Measurements from ENCODE around the gene MLLT10. TPM values are rescaled to one million over a fixed set of nuclear protein-coding genes. Genes with fewer than 3 reads are reported as not detected.

The MLLT10 gene
- total and polyA plus RNA-seq, 2 of the 8 experiments (the other 6 are each of a cell fraction or from before 2014, with no cell fraction given) = 53.1 to 62.1 TPM

DNA sequence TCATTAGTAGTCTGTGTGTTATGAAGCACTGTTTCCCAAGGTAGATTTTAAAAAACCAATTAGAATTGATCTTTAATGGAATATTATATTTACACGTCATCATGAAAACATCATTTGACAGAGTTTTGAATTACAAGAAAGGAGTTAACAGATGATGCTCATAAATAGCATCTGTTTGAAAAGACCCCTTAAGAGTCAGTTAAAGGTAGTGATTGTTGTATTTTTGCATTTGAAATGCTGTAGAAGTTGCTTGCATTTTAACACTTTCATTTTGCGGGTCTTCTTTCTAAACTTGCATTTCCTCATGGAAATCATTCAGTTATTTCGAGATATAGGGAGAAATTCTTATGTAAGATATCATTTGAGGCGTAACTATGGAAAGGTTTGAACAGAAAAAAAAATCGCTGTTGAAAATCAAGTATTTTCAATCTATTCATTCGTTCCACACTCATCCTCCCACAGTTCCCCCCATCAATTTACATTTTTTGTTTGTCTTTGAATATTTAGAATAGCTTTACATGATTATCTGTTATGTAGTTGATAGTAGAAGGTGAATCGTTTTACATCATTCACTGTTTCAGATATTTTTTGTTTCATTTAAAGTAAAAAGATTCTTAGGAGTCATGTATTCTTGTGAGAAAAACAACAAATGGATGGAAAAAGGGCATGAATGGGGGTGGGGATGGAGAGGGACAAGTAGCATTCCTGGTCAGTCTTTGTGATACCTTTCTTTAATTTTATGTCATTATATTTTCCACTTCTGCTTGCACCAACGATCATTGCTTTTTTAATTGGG, 5.6 kb upstream of the MLLT10 start (continued):
- TF ChIP-seq, protein P1, sequence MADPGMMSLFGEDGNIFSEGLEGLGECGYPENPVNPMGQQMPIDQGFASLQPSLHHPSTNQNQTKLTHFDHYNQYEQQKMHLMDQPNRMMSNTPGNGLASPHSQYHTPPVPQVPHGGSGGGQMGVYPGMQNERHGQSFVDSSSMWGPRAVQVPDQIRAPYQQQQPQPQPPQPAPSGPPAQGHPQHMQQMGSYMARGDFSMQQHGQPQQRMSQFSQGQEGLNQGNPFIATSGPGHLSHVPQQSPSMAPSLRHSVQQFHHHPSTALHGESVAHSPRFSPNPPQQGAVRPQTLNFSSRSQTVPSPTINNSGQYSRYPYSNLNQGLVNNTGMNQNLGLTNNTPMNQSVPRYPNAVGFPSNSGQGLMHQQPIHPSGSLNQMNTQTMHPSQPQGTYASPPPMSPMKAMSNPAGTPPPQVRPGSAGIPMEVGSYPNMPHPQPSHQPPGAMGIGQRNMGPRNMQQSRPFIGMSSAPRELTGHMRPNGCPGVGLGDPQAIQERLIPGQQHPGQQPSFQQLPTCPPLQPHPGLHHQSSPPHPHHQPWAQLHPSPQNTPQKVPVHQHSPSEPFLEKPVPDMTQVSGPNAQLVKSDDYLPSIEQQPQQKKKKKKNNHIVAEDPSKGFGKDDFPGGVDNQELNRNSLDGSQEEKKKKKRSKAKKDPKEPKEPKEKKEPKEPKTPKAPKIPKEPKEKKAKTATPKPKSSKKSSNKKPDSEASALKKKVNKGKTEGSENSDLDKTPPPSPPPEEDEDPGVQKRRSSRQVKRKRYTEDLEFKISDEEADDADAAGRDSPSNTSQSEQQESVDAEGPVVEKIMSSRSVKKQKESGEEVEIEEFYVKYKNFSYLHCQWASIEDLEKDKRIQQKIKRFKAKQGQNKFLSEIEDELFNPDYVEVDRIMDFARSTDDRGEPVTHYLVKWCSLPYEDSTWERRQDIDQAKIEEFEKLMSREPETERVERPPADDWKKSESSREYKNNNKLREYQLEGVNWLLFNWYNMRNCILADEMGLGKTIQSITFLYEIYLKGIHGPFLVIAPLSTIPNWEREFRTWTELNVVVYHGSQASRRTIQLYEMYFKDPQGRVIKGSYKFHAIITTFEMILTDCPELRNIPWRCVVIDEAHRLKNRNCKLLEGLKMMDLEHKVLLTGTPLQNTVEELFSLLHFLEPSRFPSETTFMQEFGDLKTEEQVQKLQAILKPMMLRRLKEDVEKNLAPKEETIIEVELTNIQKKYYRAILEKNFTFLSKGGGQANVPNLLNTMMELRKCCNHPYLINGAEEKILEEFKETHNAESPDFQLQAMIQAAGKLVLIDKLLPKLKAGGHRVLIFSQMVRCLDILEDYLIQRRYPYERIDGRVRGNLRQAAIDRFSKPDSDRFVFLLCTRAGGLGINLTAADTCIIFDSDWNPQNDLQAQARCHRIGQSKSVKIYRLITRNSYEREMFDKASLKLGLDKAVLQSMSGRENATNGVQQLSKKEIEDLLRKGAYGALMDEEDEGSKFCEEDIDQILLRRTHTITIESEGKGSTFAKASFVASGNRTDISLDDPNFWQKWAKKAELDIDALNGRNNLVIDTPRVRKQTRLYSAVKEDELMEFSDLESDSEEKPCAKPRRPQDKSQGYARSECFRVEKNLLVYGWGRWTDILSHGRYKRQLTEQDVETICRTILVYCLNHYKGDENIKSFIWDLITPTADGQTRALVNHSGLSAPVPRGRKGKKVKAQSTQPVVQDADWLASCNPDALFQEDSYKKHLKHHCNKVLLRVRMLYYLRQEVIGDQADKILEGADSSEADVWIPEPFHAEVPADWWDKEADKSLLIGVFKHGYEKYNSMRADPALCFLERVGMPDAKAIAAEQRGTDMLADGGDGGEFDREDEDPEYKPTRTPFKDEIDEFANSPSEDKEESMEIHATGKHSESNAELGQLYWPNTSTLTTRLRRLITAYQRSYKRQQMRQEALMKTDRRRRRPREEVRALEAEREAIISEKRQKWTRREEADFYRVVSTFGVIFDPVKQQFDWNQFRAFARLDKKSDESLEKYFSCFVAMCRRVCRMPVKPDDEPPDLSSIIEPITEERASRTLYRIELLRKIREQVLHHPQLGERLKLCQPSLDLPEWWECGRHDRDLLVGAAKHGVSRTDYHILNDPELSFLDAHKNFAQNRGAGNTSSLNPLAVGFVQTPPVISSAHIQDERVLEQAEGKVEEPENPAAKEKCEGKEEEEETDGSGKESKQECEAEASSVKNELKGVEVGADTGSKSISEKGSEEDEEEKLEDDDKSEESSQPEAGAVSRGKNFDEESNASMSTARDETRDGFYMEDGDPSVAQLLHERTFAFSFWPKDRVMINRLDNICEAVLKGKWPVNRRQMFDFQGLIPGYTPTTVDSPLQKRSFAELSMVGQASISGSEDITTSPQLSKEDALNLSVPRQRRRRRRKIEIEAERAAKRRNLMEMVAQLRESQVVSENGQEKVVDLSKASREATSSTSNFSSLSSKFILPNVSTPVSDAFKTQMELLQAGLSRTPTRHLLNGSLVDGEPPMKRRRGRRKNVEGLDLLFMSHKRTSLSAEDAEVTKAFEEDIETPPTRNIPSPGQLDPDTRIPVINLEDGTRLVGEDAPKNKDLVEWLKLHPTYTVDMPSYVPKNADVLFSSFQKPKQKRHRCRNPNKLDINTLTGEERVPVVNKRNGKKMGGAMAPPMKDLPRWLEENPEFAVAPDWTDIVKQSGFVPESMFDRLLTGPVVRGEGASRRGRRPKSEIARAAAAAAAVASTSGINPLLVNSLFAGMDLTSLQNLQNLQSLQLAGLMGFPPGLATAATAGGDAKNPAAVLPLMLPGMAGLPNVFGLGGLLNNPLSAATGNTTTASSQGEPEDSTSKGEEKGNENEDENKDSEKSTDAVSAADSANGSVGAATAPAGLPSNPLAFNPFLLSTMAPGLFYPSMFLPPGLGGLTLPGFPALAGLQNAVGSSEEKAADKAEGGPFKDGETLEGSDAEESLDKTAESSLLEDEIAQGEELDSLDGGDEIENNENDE (IDR thresholded peaks at IDR 0.05; ENCODE audit: insufficient replicate concordance, low read length) = peak; percentile 16
- no peak for TF ChIP-seq ATF2 (IDR thresholded peaks at IDR 0.05; ENCODE audit: low read length)
- 0 out of 3 replicates have a peak, but pooled peaks of 1 of the 2 experiments have one; percentile 38 for TF ChIP-seq POLR2A (IDR thresholded peaks at IDR 0.05; ENCODE audit: control extremely low read depth in 1 of 2, low read depth in 2 of 2, low read length in 2 of 2)
- no peak for TF ChIP-seq CHD2 (IDR thresholded peaks at IDR 0.05; ENCODE audit: low read length)
- TF ChIP-seq PHF8 (conservative IDR thresholded peaks at IDR 0.05; ENCODE audit: low read depth, low read length) = no peak
- TF ChIP-seq FOSL1 (IDR thresholded peaks at IDR 0.05; ENCODE audit: insufficient read depth, low read depth, low read length) = no peak
- no peak for TF ChIP-seq TEAD4 (IDR thresholded peaks at IDR 0.05; ENCODE audit: low read depth, low read length)
- no peak for TF ChIP-seq JUND (IDR thresholded peaks at IDR 0.05; ENCODE audit: low read length)
